ENCODE measurements around the gene S1PR2.

The S1PR2 gene

DNA sequence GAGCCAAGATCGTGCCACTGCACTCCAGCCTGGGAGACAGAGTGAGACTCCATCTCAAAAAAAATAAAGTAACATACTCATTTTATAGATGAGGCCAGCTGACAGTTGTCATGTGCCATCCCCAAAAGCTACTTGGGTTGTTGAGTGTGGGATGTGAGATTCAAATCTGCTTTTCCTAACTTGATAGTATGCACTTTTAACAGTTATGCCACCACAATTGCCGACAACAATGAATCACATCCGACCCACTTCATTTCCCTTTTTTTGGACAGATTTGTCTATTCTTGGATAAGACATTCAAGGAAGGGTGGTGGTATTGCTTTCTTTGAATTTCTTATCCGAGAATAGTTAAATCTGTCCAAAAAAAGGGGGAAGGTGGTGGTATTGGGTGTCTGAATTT, 20.1 kb downstream of the S1PR2 start:
- H3K9me3 ChIP-seq = peaks cover 2% of the 10 kb centered on the region; the same call in 1 of the 2 replicates
- H3K4me1 ChIP-seq = no peaks in the 10 kb centered on the region
- DNase-seq = no peak
- H3K4me3 ChIP-seq (ENCODE audit: low read depth, low read length) = no peak overlapping the region
- TF ChIP-seq, protein P1, sequence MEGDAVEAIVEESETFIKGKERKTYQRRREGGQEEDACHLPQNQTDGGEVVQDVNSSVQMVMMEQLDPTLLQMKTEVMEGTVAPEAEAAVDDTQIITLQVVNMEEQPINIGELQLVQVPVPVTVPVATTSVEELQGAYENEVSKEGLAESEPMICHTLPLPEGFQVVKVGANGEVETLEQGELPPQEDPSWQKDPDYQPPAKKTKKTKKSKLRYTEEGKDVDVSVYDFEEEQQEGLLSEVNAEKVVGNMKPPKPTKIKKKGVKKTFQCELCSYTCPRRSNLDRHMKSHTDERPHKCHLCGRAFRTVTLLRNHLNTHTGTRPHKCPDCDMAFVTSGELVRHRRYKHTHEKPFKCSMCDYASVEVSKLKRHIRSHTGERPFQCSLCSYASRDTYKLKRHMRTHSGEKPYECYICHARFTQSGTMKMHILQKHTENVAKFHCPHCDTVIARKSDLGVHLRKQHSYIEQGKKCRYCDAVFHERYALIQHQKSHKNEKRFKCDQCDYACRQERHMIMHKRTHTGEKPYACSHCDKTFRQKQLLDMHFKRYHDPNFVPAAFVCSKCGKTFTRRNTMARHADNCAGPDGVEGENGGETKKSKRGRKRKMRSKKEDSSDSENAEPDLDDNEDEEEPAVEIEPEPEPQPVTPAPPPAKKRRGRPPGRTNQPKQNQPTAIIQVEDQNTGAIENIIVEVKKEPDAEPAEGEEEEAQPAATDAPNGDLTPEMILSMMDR (IDR thresholded peaks at IDR 0.05; ENCODE audit: low read depth, low read length) = no peak
- no peaks in the 10 kb centered on the region for H3K36me3 ChIP-seq
- H3K27me3 ChIP-seq = no peaks in the 10 kb centered on the region

DNA sequence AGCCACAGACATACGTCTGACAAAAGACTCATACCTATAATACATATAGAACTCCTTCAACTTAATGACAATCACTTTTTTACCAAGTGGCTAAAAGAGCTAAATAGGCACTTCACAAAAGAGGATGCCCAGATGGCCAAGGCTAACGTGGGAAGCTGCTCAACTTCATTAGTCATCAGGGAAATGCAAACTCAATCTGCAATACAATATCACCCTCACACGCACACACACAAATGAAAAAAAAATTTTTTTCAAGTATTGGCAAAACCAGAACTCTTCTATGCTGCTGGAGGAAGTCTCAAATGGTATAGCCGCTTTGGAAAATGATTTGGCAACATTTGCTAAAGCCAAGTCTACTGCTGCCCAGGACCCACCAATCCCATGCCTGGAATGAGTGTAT, 21.8 kb downstream of the S1PR2 start:
- Histone ChIP-seq H3K27me3 (no peaks in the 10 kb centered on the region), H3K36me3 (no peaks in the 10 kb centered on the region), H3K9me3 (peaks cover 2% of the 10 kb centered on the region; the same call in 1 of the 2 replicates), H3K4me1 (no peaks in the 10 kb centered on the region), H3K4me3 (ENCODE audit: low read depth, low read length) (no peak overlapping the region)
- DNase-seq = no peak
- TF ChIP-seq, protein P1 (IDR thresholded peaks at IDR 0.05; ENCODE audit: low read depth, low read length) = no peak

DNA sequence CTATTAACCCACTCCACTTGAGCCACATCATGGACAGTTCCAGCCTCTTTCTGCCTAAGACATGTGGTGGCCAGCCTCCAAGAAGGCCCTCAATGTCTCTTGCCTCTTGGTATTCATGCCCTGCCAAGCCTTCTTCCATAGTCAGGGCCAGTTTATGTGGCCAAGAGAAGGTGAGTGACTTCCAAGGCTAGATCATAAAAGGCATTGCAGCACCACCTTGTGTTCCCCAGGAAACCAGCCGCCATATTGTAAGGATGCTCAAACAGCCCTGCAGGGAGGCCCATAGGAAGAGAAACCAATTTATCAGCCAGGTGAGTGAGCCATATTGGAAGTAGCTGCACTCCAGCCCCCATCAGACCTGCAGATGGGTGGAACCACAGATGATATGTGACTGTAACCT, 24.1 kb downstream of the S1PR2 start:
- Histone ChIP-seq H3K4me3 (ENCODE audit: low read depth, low read length) (no peak overlapping the region), H3K9me3 (peaks cover 2% of the 10 kb centered on the region; the same call in 1 of the 2 replicates), H3K27me3 (no peaks in the 10 kb centered on the region), H3K36me3 (no peaks in the 10 kb centered on the region), H3K4me1 (no peaks in the 10 kb centered on the region)
- TF ChIP-seq, protein P1 (IDR thresholded peaks at IDR 0.05; ENCODE audit: low read depth, low read length) = no peak
- no peak for DNase-seq

DNA sequence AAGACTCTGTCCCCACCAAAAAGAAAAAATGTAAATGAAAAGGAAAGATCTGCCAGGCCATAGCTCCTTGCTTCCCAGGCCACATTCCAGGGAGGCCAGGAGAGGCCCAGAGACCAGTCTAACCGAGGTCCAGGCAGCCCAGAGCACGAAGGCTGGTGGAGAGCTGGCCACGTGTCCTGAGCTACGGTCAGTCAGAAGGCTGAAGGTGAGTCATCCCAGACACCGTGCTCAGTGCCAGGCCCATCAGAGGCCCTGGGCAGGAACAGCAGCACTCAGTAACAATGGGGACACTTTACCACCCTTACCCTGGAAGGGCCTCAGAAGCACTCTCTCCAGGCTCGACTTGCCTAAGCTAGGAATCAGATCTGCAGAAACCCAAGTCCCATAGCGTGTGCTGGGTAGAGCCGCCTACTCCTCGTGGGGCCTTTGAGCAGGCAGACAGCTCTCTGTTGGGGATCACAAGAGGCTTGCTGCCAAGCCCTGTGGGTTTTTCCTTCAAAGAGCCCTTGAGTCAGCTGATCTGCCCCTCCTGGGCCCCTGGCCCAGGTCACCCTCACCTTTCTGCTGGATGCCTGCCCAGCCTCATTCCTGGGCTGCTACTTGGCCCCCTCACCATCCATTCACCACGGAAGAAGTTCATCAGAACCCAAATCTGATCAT, 24.8 kb downstream of the S1PR2 start:
- no peak for DNase-seq
- Histone ChIP-seq H3K36me3 (no peaks in the 10 kb centered on the region), H3K9me3 (peaks cover 2% of the 10 kb centered on the region; the same call in 1 of the 2 replicates), H3K27me3 (no peaks in the 10 kb centered on the region), H3K4me3 (ENCODE audit: low read depth, low read length) (no peak overlapping the region), H3K4me1 (no peaks in the 10 kb centered on the region)
- TF ChIP-seq, protein P1 (IDR thresholded peaks at IDR 0.05; ENCODE audit: low read depth, low read length) = no peak

DNA sequence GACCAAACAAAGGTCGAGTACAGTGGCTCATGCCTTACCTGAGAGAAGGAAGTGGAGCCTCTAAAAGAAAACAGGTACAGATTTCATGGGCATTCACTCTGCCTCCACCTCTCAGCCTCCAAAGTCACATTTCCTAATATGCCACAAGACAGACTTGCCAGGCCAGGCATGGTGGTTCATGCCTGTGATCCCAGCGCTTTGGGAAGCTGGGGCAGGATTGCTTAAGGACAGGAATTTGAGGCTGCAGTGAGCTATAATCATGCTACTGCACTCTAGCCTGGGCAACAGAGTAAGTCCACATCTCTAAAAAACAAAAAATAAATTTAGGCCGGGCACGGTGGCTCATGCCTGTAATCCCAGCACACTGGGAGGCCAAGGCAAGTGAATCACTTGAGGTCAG, 25.5 kb downstream of the S1PR2 start:
- H3K27me3 ChIP-seq = no peaks in the 10 kb centered on the region
- H3K9me3 ChIP-seq = peaks cover 2% of the 10 kb centered on the region; the same call in 1 of the 2 replicates
- DNase-seq = no peak
- no peak overlapping the region for H3K4me3 ChIP-seq (ENCODE audit: low read depth, low read length)
- no peaks in the 10 kb centered on the region for H3K4me1 ChIP-seq
- TF ChIP-seq, protein P1 (IDR thresholded peaks at IDR 0.05; ENCODE audit: low read depth, low read length) = no peak
- H3K36me3 ChIP-seq = no peaks in the 10 kb centered on the region

DNA sequence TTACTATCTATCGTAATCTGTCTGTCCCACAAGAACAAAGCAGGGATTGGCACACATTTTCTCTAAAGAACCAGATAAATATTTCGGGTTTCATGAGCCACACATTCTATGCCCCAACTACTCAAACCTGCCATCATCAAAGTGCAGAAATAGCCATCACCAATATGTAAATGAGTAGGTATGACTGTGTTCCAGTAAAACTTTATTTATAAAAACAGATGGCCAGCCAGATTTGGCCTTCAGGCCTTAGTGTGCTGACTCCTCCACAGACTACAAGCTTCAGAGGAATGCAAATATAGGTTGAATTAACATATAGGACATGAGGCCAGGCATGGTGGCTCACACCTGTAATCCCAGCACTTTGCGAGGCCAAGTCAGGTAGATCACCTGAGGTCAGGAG, 27.4 kb downstream of the S1PR2 start:
- TF ChIP-seq, protein P1 (IDR thresholded peaks at IDR 0.05; ENCODE audit: low read depth, low read length) = no peak
- Histone ChIP-seq H3K36me3 (no peaks in the 10 kb centered on the region), H3K4me1 (no peaks in the 10 kb centered on the region), H3K9me3 (peaks cover 2% of the 10 kb centered on the region; the same call in 1 of the 2 replicates), H3K4me3 (ENCODE audit: low read depth, low read length) (no peak overlapping the region), H3K27me3 (no peaks in the 10 kb centered on the region)
- DNase-seq = no peak
